Occipital lobe (tissue), 2 donors: ENCODE results near the gene RAB29. TPM values are rescaled to one million over a fixed set of nuclear protein-coding genes. Genes with fewer than 3 reads are reported as not detected.
A peak's percentile ranks its signal among the peaks of the same experiment; 100 is the strongest.

Experiments used
- DNase-seq: peaks from one replicate; lab custom pipeline; 2025; lab: John Stamatoyannopoulos, UW
- total RNA-seq: library from RNA; depleted of rRNA; stranded (reverse); fragments of >200 nt; gene quantifications from one replicate; pipeline ENCODE4 v1.2.3, GENCODE V29; 2014

Gene RAB29
- total RNA-seq, 1 donor from 2014 or later: 11.7 TPM

GRCh38 chr1:205764578-205764977 lies 10.7 kb downstream of the RAB29 start:
- DNase-seq: no peak

- no peak for DNase-seq
These were observed 11.3 kb downstream of the RAB29 start for GRCh38 chr1:205763980-205764379.

- DNase-seq: no peak
These were observed 14.7 kb downstream of the RAB29 start for GRCh38 chr1:205760606-205761005.

GRCh38 chr1:205756552-205756951 lies 18.7 kb downstream of the RAB29 start:
- no peak for DNase-seq

- DNase-seq: no peak
These were observed 20.4 kb downstream of the RAB29 start for GRCh38 chr1:205754857-205755256.

- DNase-seq: no peak
These were observed 24.1 kb downstream of the RAB29 start for GRCh38 chr1:205751036-205751651.

GRCh38 chr1:205750138-205751035 lies 24.9 kb downstream of the RAB29 start, which contains the start of gene NUCKS1:
Gene NUCKS1, minus strand, starts transcription at chr1:205750182. Its CDS starts 209 bp downstream, at chr1:205749973.
- peak; percentile 97 for DNase-seq

GRCh38 chr1:205749234-205750137 lies 25.8 kb downstream of the RAB29 start:
- DNase-seq: peak; percentile 86

- peak; percentile 61 for DNase-seq
These were observed 26.7 kb downstream of the RAB29 start for GRCh38 chr1:205748403-205749233.

GRCh38 chr1:205746757-205747412 lies 28.4 kb downstream of the RAB29 start:
- no peak for DNase-seq

GRCh38 chr1:205744403-205744802 lies 30.9 kb downstream of the RAB29 start:
- DNase-seq: no peak

- no peak for DNase-seq
These were observed 31.3 kb downstream of the RAB29 start for GRCh38 chr1:205743977-205744376.

- DNase-seq: no peak
These were observed 33.6 kb downstream of the RAB29 start for GRCh38 chr1:205741681-205742080.

- DNase-seq: no peak
These were observed 35.7 kb downstream of the RAB29 start for GRCh38 chr1:205739348-205740160.

GRCh38 chr1:205735218-205735617 lies 40.1 kb downstream of the RAB29 start:
- DNase-seq: no peak

GRCh38 chr1:205733438-205734175 lies 41.7 kb downstream of the RAB29 start:
- DNase-seq: no peak

GRCh38 chr1:205729945-205730610 lies 45.2 kb downstream of the RAB29 start:
- DNase-seq: no peak

- DNase-seq: no peak
These were observed 48.6 kb downstream of the RAB29 start for GRCh38 chr1:205726619-205727125.
